Measurements from ENCODE around the gene CACNA1C. TPM values are rescaled to one million over a fixed set of nuclear protein-coding genes. Genes with fewer than 3 reads are reported as not detected.

Gene CACNA1C
- total RNA-seq, 1 experiment from 2014 or later, result 3.7 TPM

DNA sequence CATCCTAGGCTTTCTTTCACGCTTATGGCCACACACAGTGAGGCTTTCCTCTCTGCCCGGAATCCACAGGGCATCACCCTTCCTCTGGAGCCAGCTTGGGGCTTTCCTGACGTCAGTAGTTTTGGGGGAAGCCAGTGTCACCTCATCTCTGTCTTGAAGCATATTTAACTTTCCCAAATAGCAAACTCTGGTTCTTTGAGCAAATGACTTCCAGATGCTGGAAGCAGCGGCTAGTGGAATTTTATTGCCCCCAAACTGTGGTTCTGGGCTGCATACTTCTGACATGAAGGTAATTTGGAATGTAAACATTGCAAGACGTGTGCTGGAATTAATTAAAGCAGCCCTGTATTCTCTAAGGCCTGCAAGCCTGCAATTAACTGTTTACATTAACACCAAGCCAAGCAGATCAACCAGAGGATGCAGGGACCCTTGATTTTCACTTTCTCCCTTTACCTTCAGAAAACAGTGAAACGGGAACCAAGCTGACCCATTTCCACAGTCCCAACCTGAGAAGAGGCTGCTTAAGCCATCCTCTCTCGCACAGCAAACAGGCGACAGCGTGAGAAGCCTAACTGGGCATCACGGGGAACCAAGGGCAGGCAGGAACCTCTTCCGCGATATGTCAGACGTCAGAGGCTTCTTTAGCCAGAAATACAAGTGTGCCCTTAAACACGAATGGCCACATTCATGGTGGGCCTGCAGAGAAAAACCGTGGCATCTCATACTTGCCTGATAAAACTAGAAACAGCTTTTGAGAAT is 258.4 kb downstream of the CACNA1C start:
- Histone ChIP-seq H3K9me3 (ENCODE audit: low read depth, low read length, poor library complexity, severe bottlenecking) (peaks cover 5% of the 10 kb centered on the region), H3K4me1 (ENCODE audit: insufficient read depth, low read length, poor library complexity, severe bottlenecking) (peaks cover 26% of the 10 kb centered on the region), H3K4me3 (ENCODE audit: low read depth, low read length, poor library complexity, severe bottlenecking) (no peak overlapping the region), H3K27ac (ENCODE audit: low read depth, low read length, poor library complexity, severe bottlenecking) (peak overlapping the region; percentile 7), H3K27me3 (replicated peaks; ENCODE audit: insufficient read depth, low read depth, low read length, poor library complexity) (no peaks in the 10 kb centered on the region), H3K36me3 (ENCODE audit: insufficient read depth, low read length, poor library complexity, severe bottlenecking) (no peaks in the 10 kb centered on the region)
- no TSS peak for BruUV-seq (replicated peaks)
- ChIA-PET POLR2A (ENCODE audit: low non-redundant PET) (no interaction called here), CTCF (no interaction called here)
- peak; percentile 42 for DNase-seq (ENCODE audit: low spot score)
- TF ChIP-seq CTCF (conservative IDR thresholded peaks at IDR 0.05; ENCODE audit: low read depth, low read length) (no peak), EZH2 (IDR thresholded peaks at IDR 0.05; ENCODE audit: borderline replicate concordance, low read depth, low read length, poor library complexity, severe bottlenecking) (no peak)
- intact Hi-C loops (cut with micrococcal nuclease; ENCODE audit: unreplicated experiment), result no loop called here

GRCh38 chr12:2312175-2312574 is 259.4 kb downstream of the CACNA1C start:
- no peak overlapping the region for H3K27ac ChIP-seq (ENCODE audit: low read depth, low read length, poor library complexity, severe bottlenecking)
- no TSS peak for BruUV-seq (replicated peaks)
- ChIA-PET CTCF (no interaction called here), POLR2A (ENCODE audit: low non-redundant PET) (interaction anchor here (0.6 kb wide), 1 partner anchor 16 kb away, joined by 3 read pairs; no protein-coding TSS in a partner anchor)
- peaks cover 16% of the 10 kb centered on the region for H3K4me1 ChIP-seq (ENCODE audit: insufficient read depth, low read length, poor library complexity, severe bottlenecking)
- no peak for DNase-seq (ENCODE audit: low spot score)
- intact Hi-C loops (cut with micrococcal nuclease; ENCODE audit: unreplicated experiment), result no loop called here
- H3K36me3 ChIP-seq (ENCODE audit: insufficient read depth, low read length, poor library complexity, severe bottlenecking), result no peaks in the 10 kb centered on the region
- no peak for TF ChIP-seq CTCF (conservative IDR thresholded peaks at IDR 0.05; ENCODE audit: low read depth, low read length)
- no peak for TF ChIP-seq EZH2 (IDR thresholded peaks at IDR 0.05; ENCODE audit: borderline replicate concordance, low read depth, low read length, poor library complexity, severe bottlenecking)
- no peaks in the 10 kb centered on the region for H3K27me3 ChIP-seq (replicated peaks; ENCODE audit: insufficient read depth, low read depth, low read length, poor library complexity)
- no peak overlapping the region for H3K4me3 ChIP-seq (ENCODE audit: low read depth, low read length, poor library complexity, severe bottlenecking)
- peaks cover 5% of the 10 kb centered on the region for H3K9me3 ChIP-seq (ENCODE audit: low read depth, low read length, poor library complexity, severe bottlenecking)

- TF ChIP-seq EZH2 (IDR thresholded peaks at IDR 0.05; ENCODE audit: borderline replicate concordance, low read depth, low read length, poor library complexity, severe bottlenecking) (no peak), CTCF (conservative IDR thresholded peaks at IDR 0.05; ENCODE audit: low read depth, low read length) (no peak)
- Histone ChIP-seq H3K27me3 (replicated peaks; ENCODE audit: insufficient read depth, low read depth, low read length, poor library complexity) (no peaks in the 10 kb centered on the region), H3K36me3 (ENCODE audit: insufficient read depth, low read length, poor library complexity, severe bottlenecking) (no peaks in the 10 kb centered on the region), H3K9me3 (ENCODE audit: low read depth, low read length, poor library complexity, severe bottlenecking) (peaks cover 5% of the 10 kb centered on the region), H3K4me1 (ENCODE audit: insufficient read depth, low read length, poor library complexity, severe bottlenecking) (peaks cover 15% of the 10 kb centered on the region), H3K27ac (ENCODE audit: low read depth, low read length, poor library complexity, severe bottlenecking) (no peak overlapping the region), H3K4me3 (ENCODE audit: low read depth, low read length, poor library complexity, severe bottlenecking) (no peak overlapping the region)
- POLR2A ChIA-PET (ENCODE audit: low non-redundant PET), result no interaction called here
- intact Hi-C loops (cut with micrococcal nuclease; ENCODE audit: unreplicated experiment), result no loop called here
- DNase-seq (ENCODE audit: low spot score), result no peak
- no TSS peak for BruUV-seq (replicated peaks)
- CTCF ChIA-PET, result no interaction called here
These were observed 260.0 kb downstream of the CACNA1C start for GRCh38 chr12:2312770-2313169.

All from A673 (cell line).